HCT116 (cell line): ENCODE measurements around the gene MRPS7.

Experiments used
- CTCF ChIP-seq, 3 experiments: fragments of 200-600 bp in 1 of 3; sonication (generic) in 1 of 3; IDR thresholded peaks in 2 of 3; conservative IDR thresholded peaks in 1 of 3; 2 replicates each; pipeline ENCODE4 v1.5.1; 2012 to 2017; ENCODE audit warnings: low read depth in 2 of 3, low read length in 2 of 3, antibody characterized with exemption in 1 of 3, borderline replicate concordance in 1 of 3, control low read depth in 1 of 3, mild to moderate bottlenecking in 1 of 3, mixed read lengths in 1 of 3, mixed run types in 1 of 3, moderate library complexity in 1 of 3; ENCODE audit not compliant: insufficient read depth in 1 of 3
- EZH2 ChIP-seq: fragments of 200-600 bp; sonication (generic); IDR thresholded peaks from 2 replicates; pipeline ENCODE4 v1.6.1; 2017; ENCODE audit warnings: antibody characterized with exemption, mixed run types
- POLR2A ChIP-seq: IDR thresholded peaks from 2 replicates; pipeline ENCODE4 v1.7.0; 2011; ENCODE audit warnings: borderline replicate concordance; ENCODE audit not compliant: insufficient read depth, insufficient read length; ENCODE audit errors: extremely low read depth
- RAD21 ChIP-seq: IDR thresholded peaks from 2 replicates; pipeline ENCODE4 v1.6.1; 2012; ENCODE audit warnings: low read depth, mild to moderate bottlenecking

GRCh38 chr17:75238684-75239191 is 22.9 kb upstream of the MRPS7 start:
- TF ChIP-seq EZH2 (no peak), POLR2A (no peak), RAD21 (peak; percentile 68), CTCF (IDR thresholded peaks at IDR 0.05 in 2 of 3, conservative IDR thresholded peaks at IDR 0.05 in 1 of 3; ENCODE audit: borderline replicate concordance in 1 of 3, insufficient read depth in 1 of 3, low read depth in 2 of 3, low read length in 2 of 3) (peak; percentile 77 to 99 (median 99))
